H7 (cell line): ENCODE results near the gene MED31. TPM values are rescaled to one million over a fixed set of nuclear protein-coding genes. Genes with fewer than 3 reads are reported as not detected.
"Not testable (repeated sequence)": the region's sequence is repeated elsewhere in the genome, so short reads cannot be mapped to it uniquely, and the experiment has no call there.

Experiments
- DNase-seq: peaks from one replicate; pipeline ENCODE4 v3.0.0; 2012
- H3K27me3 ChIP-seq: 2 replicates; pipeline ENCODE4 v1.6.0; 2011; ENCODE audit warnings: mild to moderate bottlenecking, low read length; ENCODE audit not compliant: control insufficient read depth, insufficient read depth
- H3K36me3 ChIP-seq: replicated peaks from 2 replicates; pipeline ENCODE4 v1.5.1; 2011; ENCODE audit warnings: low read length; ENCODE audit not compliant: control insufficient read depth, insufficient read depth
- H3K4me3 ChIP-seq: 2 replicates; pipeline ENCODE4 v1.5.1; 2011; ENCODE audit warnings: low read depth, mild to moderate bottlenecking, control low read depth, low read length, moderate library complexity; ENCODE audit not compliant: insufficient read depth
- total RNA-seq: library from RNA; depleted of rRNA; stranded (reverse); fragments of >200 nt; shearing (Covaris generic); gene quantifications from 2 replicates; pipeline ENCODE4 v1.2.3, GENCODE V29; 2014

The MED31 gene
- total RNA-seq, 1 experiment from 2014 or later, result 3.9 TPM

GRCh38 chr17:6669479-6670212 is 18.2 kb upstream of the MED31 start:
- Histone ChIP-seq H3K36me3 (no peaks in the 10 kb centered on the region), H3K27me3 (peaks cover 1% of the 10 kb centered on the region), H3K4me3 (no peak overlapping the region)
- DNase-seq, result no peak

- Histone ChIP-seq H3K36me3 (no peaks in the 10 kb centered on the region), H3K27me3 (peaks cover 1% of the 10 kb centered on the region), H3K4me3 (no peak overlapping the region)
- DNase-seq, result no peak
Measured at GRCh38 chr17:6668727-6669425, 17.5 kb upstream of the MED31 start.

- DNase-seq, result no peak
- Histone ChIP-seq H3K36me3 (no peaks in the 10 kb centered on the region), H3K4me3 (no peak overlapping the region), H3K27me3 (peaks cover 1% of the 10 kb centered on the region)
Measured at GRCh38 chr17:6668219-6668618, 16.8 kb upstream of the MED31 start.

GRCh38 chr17:6667516-6667915 is 16.1 kb upstream of the MED31 start:
- H3K27me3 ChIP-seq, result peaks cover 1% of the 10 kb centered on the region
- no peak overlapping the region for H3K4me3 ChIP-seq
- DNase-seq, result no peak
- H3K36me3 ChIP-seq, result no peaks in the 10 kb centered on the region

GRCh38 chr17:6666557-6666956 is 15.2 kb upstream of the MED31 start:
- no peak for DNase-seq
- Histone ChIP-seq H3K4me3 (no peak overlapping the region), H3K27me3 (peaks cover 2% of the 10 kb centered on the region), H3K36me3 (no peaks in the 10 kb centered on the region)

GRCh38 chr17:6666077-6666521 is 14.7 kb upstream of the MED31 start:
- Histone ChIP-seq H3K27me3 (peaks cover 5% of the 10 kb centered on the region), H3K36me3 (no peaks in the 10 kb centered on the region), H3K4me3 (no peak overlapping the region)
- peak; percentile 88 for DNase-seq

- not testable (repeated sequence) for H3K36me3 ChIP-seq, H3K4me3 ChIP-seq, DNase-seq, H3K27me3 ChIP-seq
Measured at GRCh38 chr17:6663200-6663599, 11.8 kb upstream of the MED31 start.

GRCh38 chr17:6661464-6661848 is 10.1 kb upstream of the MED31 start:
- Histone ChIP-seq H3K27me3 (peaks cover 21% of the 10 kb centered on the region), H3K36me3 (no peaks in the 10 kb centered on the region), H3K4me3 (no peak overlapping the region)
- no peak for DNase-seq

- DNase-seq, result no peak
- H3K36me3 ChIP-seq, result no peaks in the 10 kb centered on the region
- H3K27me3 ChIP-seq, result peaks cover 25% of the 10 kb centered on the region
- no peak overlapping the region for H3K4me3 ChIP-seq
Measured at GRCh38 chr17:6660805-6661463, 9.5 kb upstream of the MED31 start.

GRCh38 chr17:6660101-6660500 is 8.7 kb upstream of the MED31 start:
- Histone ChIP-seq H3K27me3 (peaks cover 31% of the 10 kb centered on the region), H3K4me3 (no peak overlapping the region)
- DNase-seq, result no peak

GRCh38 chr17:6658411-6658810 is 7.0 kb upstream of the MED31 start:
- H3K4me3 ChIP-seq, H3K36me3 ChIP-seq, DNase-seq: not testable (repeated sequence)
- peaks cover 48% of the 10 kb centered on the region for H3K27me3 ChIP-seq

More at GRCh38 chr17:6660101-6660500, 8.7 kb upstream of the MED31 start:
- H3K36me3 ChIP-seq, result no peaks in the 10 kb centered on the region

GRCh38 chr17:6657633-6658287 is 6.4 kb upstream of the MED31 start:
- no peak for DNase-seq
- H3K27me3 ChIP-seq, result peaks cover 53% of the 10 kb centered on the region
- H3K4me3 ChIP-seq, result peak overlapping the region; percentile 46
- H3K36me3 ChIP-seq, result no peaks in the 10 kb centered on the region

- DNase-seq, result peak; percentile 86
Measured at GRCh38 chr17:6656797-6657632, 5.6 kb upstream of the MED31 start.

More at GRCh38 chr17:6656797-6657632, 5.6 kb upstream of the MED31 start:
- Histone ChIP-seq H3K4me3 (peak overlapping the region; percentile 46), H3K27me3 (peaks cover 60% of the 10 kb centered on the region)
- H3K36me3 ChIP-seq, result not testable (repeated sequence)
